ENCODE results near the gene OVOL3.

DNA sequence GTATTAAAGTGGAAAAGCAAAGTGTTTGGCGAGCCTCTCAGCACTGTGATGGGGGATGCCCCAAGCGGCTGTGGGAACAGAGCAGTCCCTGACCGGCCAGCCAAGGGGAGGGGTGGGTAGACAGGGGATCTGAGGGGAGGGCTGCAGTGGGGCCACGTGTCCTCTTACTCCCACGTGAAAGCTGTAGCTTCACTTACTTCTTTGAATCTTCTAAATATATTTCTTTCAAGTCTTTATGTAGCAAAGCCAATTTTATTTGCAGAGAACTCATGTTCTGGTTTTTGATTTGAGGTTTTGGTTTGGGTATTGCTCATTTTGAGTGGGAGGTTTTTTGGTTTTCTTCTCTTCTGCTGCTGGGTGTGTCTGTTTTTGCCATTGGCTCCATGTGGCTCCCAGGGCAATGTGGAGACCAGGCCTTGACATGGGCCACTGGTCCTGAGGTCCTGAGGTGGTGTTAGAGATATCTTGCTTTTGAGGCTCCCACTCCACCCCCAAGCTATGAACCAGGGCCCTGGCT lies 17.7 kb upstream of the OVOL3 start:
- TF ChIP-seq, protein P1, sequence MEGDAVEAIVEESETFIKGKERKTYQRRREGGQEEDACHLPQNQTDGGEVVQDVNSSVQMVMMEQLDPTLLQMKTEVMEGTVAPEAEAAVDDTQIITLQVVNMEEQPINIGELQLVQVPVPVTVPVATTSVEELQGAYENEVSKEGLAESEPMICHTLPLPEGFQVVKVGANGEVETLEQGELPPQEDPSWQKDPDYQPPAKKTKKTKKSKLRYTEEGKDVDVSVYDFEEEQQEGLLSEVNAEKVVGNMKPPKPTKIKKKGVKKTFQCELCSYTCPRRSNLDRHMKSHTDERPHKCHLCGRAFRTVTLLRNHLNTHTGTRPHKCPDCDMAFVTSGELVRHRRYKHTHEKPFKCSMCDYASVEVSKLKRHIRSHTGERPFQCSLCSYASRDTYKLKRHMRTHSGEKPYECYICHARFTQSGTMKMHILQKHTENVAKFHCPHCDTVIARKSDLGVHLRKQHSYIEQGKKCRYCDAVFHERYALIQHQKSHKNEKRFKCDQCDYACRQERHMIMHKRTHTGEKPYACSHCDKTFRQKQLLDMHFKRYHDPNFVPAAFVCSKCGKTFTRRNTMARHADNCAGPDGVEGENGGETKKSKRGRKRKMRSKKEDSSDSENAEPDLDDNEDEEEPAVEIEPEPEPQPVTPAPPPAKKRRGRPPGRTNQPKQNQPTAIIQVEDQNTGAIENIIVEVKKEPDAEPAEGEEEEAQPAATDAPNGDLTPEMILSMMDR (IDR thresholded peaks at IDR 0.05) = no peak
- no peak for TF ChIP-seq POLR2A (IDR thresholded peaks at IDR 0.05)

Measured in sigmoid colon (tissue), 3 donors.